Measurements from ENCODE around the gene PHF23. TPM values are rescaled to one million over a fixed set of nuclear protein-coding genes. Genes with fewer than 3 reads are reported as not detected.
A peak's percentile ranks its signal among the peaks of the same experiment; 100 is the strongest.

Gene PHF23
- total RNA-seq, 1 donor, result 40.3 TPM

DNA sequence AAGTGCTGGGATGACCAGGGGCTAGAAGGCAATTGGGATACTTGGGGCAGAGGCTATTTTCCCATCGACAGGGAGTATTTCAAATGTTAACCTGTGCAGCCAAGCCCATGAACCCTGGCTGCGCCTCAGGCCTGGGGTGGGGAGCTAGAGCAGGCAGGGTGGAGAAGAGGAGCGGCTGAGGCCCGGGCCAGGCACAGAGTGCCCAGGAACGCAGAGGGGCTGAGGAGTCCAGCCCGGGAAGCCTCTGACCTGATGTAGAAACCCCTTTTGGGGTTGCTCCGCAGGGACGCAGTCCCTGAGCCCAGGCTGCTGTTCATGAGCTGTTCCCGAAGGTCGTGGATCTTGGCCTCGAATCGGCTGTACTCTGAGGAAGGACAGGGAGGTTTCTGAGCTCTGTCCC, 43.3 kb downstream of the PHF23 start:
- DNase-seq (ENCODE audit: low read depth), result no peak
- TF ChIP-seq CTCF (IDR thresholded peaks at IDR 0.05; ENCODE audit: insufficient read depth, low read length), result no peak
- no peak overlapping the region for H3K4me3 ChIP-seq (ENCODE audit: low read depth, low read length)

DNA sequence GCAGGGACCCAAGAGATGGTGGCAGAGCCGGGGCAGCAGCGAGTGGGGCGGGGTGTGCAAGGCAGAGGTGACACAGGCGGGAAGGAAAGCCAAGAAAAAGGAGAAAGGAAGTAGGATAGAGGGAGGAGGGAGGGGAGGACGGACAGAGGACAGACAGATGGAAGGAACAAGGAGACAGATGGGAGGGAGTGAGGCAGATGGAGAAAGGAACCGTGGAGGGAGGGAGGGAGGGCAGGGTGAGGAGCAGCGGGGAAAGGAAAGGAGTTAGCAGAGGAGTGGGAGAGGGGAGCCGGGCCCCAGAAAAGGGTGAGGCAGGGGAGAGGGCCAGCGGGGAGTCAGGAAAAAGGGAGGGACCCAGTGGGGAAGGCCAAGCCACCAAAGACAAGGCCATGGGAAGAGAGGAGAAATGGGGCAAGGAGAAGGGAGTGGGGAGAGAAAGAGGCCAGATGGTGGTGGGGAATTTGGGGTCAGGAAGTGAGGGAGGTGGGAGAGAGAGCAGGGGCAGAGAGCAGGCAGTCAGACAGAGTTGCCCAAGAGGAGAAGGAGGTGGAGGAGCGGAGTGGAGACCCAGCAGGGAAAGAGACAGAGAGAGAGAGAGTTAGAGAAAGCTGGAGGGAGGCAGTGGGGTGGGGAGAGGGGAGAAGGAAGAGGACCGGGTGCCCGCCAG, 46.9 kb downstream of the PHF23 start:
- no peak for TF ChIP-seq CTCF (IDR thresholded peaks at IDR 0.05; ENCODE audit: insufficient read depth, low read length)
- DNase-seq (ENCODE audit: low read depth), result no peak
- no peak overlapping the region for H3K4me3 ChIP-seq (ENCODE audit: low read depth, low read length)

DNA sequence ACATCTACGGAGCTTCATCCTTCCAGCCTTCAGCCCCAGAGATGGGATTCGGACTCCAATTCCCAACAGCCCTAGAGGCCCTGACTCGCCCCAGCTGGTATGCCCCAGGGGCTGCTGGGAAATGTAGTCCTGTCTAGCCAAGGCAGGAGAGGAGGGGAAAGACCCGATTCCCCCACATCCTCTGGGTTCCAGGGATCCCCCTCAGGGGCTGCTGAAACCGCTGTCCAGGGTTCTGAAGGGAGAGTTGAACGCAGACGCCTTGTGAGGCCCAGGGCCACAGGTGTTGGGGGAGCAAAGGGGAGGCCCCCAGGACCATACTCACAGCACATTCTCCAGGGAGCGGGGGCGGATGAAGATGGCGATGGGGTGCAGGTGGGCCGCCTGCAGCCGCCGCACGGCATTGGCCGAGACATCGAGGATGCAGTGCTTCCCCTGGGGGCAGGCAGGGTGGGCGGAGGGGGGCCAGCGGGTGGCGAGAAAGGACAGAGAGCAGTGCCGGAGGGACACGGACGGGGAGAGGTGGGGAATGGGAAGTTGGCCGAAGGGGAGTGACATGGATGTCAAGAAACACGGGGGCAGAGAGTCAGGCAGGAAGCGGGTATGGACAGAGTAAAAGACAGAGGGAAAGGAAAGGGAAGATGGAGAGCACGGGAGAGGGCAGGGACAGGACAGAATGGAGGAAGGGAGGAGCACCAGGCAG, 47.5 kb downstream of the PHF23 start:
- DNase-seq (ENCODE audit: low read depth), result no peak
- no peak for TF ChIP-seq CTCF (IDR thresholded peaks at IDR 0.05; ENCODE audit: insufficient read depth, low read length)
- H3K4me3 ChIP-seq (ENCODE audit: low read depth, low read length), result no peak overlapping the region

DNA sequence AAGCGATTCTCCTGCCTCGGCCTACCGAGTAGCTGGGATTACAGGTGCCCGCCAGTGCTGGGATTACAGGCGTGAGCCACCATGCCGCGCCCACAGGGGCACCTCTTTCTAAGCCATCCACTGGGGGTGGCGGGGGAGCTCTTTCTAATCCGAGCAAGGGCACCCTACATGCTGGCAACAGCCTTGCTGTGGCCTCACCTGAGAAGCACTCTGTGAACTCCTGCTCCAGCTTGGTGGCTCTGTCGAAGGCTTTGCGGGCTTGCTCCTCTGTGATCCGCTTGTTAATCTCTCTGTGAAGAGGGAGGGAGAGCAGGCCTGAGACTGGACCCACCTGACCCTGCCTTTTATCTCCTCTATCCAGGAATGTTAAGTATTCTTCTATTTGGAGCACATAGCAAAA, 48.2 kb downstream of the PHF23 start:
- TF ChIP-seq CTCF (IDR thresholded peaks at IDR 0.05; ENCODE audit: insufficient read depth, low read length), result no peak
- DNase-seq (ENCODE audit: low read depth), result no peak
- H3K4me3 ChIP-seq (ENCODE audit: low read depth, low read length), result no peak overlapping the region

- no peak for DNase-seq (ENCODE audit: low read depth)
- TF ChIP-seq CTCF (IDR thresholded peaks at IDR 0.05; ENCODE audit: insufficient read depth, low read length), result no peak
- no peak overlapping the region for H3K4me3 ChIP-seq (ENCODE audit: low read depth, low read length)
Measured at GRCh38 chr17:7190276-7190917, 48.9 kb downstream of the PHF23 start.

GRCh38 chr17:7186241-7186640, 53.0 kb downstream of the PHF23 start:
- no peak for DNase-seq (ENCODE audit: low read depth)
- TF ChIP-seq CTCF (IDR thresholded peaks at IDR 0.05; ENCODE audit: insufficient read depth, low read length), result peak; percentile 5
- H3K4me3 ChIP-seq (ENCODE audit: low read depth, low read length), result no peak overlapping the region

Small RNA genes lying within 50 kb of the gene (small RNA-seq; reads per million reads assigned to genes)
- gene AC120057.4 (not detected), gene MIR324 (263 reads per million, percentile 98 among the genes with 10 or more reads in this experiment), gene RF00019 (not detected)

Other genes with a start within 250 kb of the PHF23 start
- gene ALOX12, start 243.4 kb downstream of the PHF23 start, total RNA-seq (ENCODE audit: low replicate concordance), result 0.65 TPM in 1 of 2 replicates, not detected in the other
- 9.3 and 90.7 TPM in 2 replicates for gene RNASEK, start 226.8 kb downstream of the PHF23 start, total RNA-seq (ENCODE audit: low replicate concordance)
- 0.41 and 0.45 TPM in 2 replicates for gene BCL6B, start 216.4 kb downstream of the PHF23 start, total RNA-seq (ENCODE audit: low replicate concordance)
- gene SLC16A13, start 203.4 kb downstream of the PHF23 start, total RNA-seq (ENCODE audit: low replicate concordance), result 0.72 and 3.1 TPM in 2 replicates
- 0.27 and 2.4 TPM in 2 replicates for gene SLC16A11, start 195.4 kb downstream of the PHF23 start, total RNA-seq (ENCODE audit: low replicate concordance)
- gene CLEC10A, start 159.2 kb downstream of the PHF23 start, total RNA-seq (ENCODE audit: low replicate concordance), result not detected in 2 replicates
- gene ASGR2, start 124.6 kb downstream of the PHF23 start, total RNA-seq (ENCODE audit: low replicate concordance), result not detected in 2 replicates
- gene ASGR1, start 60.1 kb downstream of the PHF23 start, total RNA-seq (ENCODE audit: low replicate concordance), result 0.09 and 2.8 TPM in 2 replicates
- 2.9 and 11.9 TPM in 2 replicates for gene DLG4, start 19.6 kb downstream of the PHF23 start, total RNA-seq (ENCODE audit: low replicate concordance)
- gene ACADVL, start 19.5 kb downstream of the PHF23 start, total RNA-seq (ENCODE audit: low replicate concordance), result 136 and 210 TPM in 2 replicates
- gene DVL2, start 4.9 kb downstream of the PHF23 start, total RNA-seq (ENCODE audit: low replicate concordance), result 67.7 and 102 TPM in 2 replicates
- 293 and 420 TPM in 2 replicates for gene GABARAP, start 3.0 kb upstream of the PHF23 start, total RNA-seq (ENCODE audit: low replicate concordance)
- gene CTDNEP1, start 12.3 kb upstream of the PHF23 start, total RNA-seq (ENCODE audit: low replicate concordance), result 15.3 and 41.2 TPM in 2 replicates
- gene ELP5, start 12.8 kb upstream of the PHF23 start, total RNA-seq (ENCODE audit: low replicate concordance), result 31.6 and 35.6 TPM in 2 replicates
- gene CLDN7, start 23.0 kb upstream of the PHF23 start, total RNA-seq (ENCODE audit: low replicate concordance), result 3.0 TPM in 1 of 2 replicates, not detected in the other
- gene SLC2A4, start 42.3 kb upstream of the PHF23 start, total RNA-seq (ENCODE audit: low replicate concordance), result 0.18 TPM in 1 of 2 replicates, not detected in the other
- gene YBX2, start 55.2 kb upstream of the PHF23 start, total RNA-seq (ENCODE audit: low replicate concordance), result not detected in 2 replicates
- gene EIF5A, start 68.2 kb upstream of the PHF23 start, total RNA-seq (ENCODE audit: low replicate concordance), result 78.3 and 1,006 TPM in 2 replicates
- 28.4 and 69.1 TPM in 2 replicates for gene GPS2, start 75.9 kb upstream of the PHF23 start, total RNA-seq (ENCODE audit: low replicate concordance)
- 17.4 and 17.7 TPM in 2 replicates for gene NEURL4, start 89.9 kb upstream of the PHF23 start, total RNA-seq (ENCODE audit: low replicate concordance)
- 0.72 TPM in 1 of 2 replicates, not detected in the other for gene ACAP1, start 97.1 kb upstream of the PHF23 start, total RNA-seq (ENCODE audit: low replicate concordance)
- 6.1 and 6.9 TPM in 2 replicates for gene KCTD11, start 112.7 kb upstream of the PHF23 start, total RNA-seq (ENCODE audit: low replicate concordance)
- gene TMEM95, start 115.7 kb upstream of the PHF23 start, total RNA-seq (ENCODE audit: low replicate concordance), result not detected in 2 replicates
- gene TNK1, start 141.6 kb upstream of the PHF23 start, total RNA-seq (ENCODE audit: low replicate concordance), result under 0.01 TPM in 1 of 2 replicates, not detected in the other
- gene PLSCR3, start 155.1 kb upstream of the PHF23 start, total RNA-seq (ENCODE audit: low replicate concordance), result 19.5 and 26.9 TPM in 2 replicates
- 21.7 and 43.7 TPM in 2 replicates for gene TMEM256, start 164.6 kb upstream of the PHF23 start, total RNA-seq (ENCODE audit: low replicate concordance)
- 7.0 and 20.3 TPM in 2 replicates for gene NLGN2, start 168.4 kb upstream of the PHF23 start, total RNA-seq (ENCODE audit: low replicate concordance)
- not detected in 2 replicates for gene SPEM1, start 180.9 kb upstream of the PHF23 start, total RNA-seq (ENCODE audit: low replicate concordance)
- gene SPEM2, start 186.2 kb upstream of the PHF23 start, total RNA-seq (ENCODE audit: low replicate concordance), result not detected in 2 replicates
- gene SPEM3, start 189.4 kb upstream of the PHF23 start, total RNA-seq (ENCODE audit: low replicate concordance), result 0.25 TPM in 1 of 2 replicates, not detected in the other
- gene TMEM102, start 196.0 kb upstream of the PHF23 start, total RNA-seq (ENCODE audit: low replicate concordance), result 1.6 and 2.2 TPM in 2 replicates
- 0.36 and 1.7 TPM in 2 replicates for gene FGF11, start 200.1 kb upstream of the PHF23 start, total RNA-seq (ENCODE audit: low replicate concordance)
- 4.7 and 6.1 TPM in 2 replicates for gene CHRNB1, start 205.6 kb upstream of the PHF23 start, total RNA-seq (ENCODE audit: low replicate concordance)
- 37.4 and 45.5 TPM in 2 replicates for gene ZBTB4, start 240.2 kb upstream of the PHF23 start, total RNA-seq (ENCODE audit: low replicate concordance)
- gene SLC35G6, start 242.0 kb upstream of the PHF23 start, total RNA-seq (ENCODE audit: low replicate concordance), result not detected in 2 replicates
- gene POLR2A, start 244.9 kb upstream of the PHF23 start, total RNA-seq (ENCODE audit: low replicate concordance), result 72.9 and 74.1 TPM in 2 replicates